Prostate gland (tissue), 2 donors: Measurements from ENCODE around the gene TPRG1L. TPM values are rescaled to one million over a fixed set of nuclear protein-coding genes. Genes with fewer than 3 reads are reported as not detected.
"Not testable (repeated sequence)": the region's sequence is repeated elsewhere in the genome, so short reads cannot be mapped to it uniquely, and the experiment has no call there.

Source experiments
- DNase-seq: peaks from one replicate; pipeline ENCODE4 v3.0.0-alpha.2; 2019; ENCODE audit warnings: low spot score
- H3K27ac ChIP-seq, 2 donors: fragments of 200-600 bp; sonication (generic); 2 replicates each; pipeline ENCODE4 v1.5.1; 2017 to 2019
- H3K27me3 ChIP-seq: fragments of 200-600 bp; sonication (generic); replicated peaks from 2 replicates; pipeline ENCODE4 v1.5.1; 2019; ENCODE audit not compliant: insufficient read depth
- H3K36me3 ChIP-seq, 2 donors: fragments of 200-600 bp; sonication (generic); 1 replicate in 1 of 2; 2 replicates in 1 of 2; pipeline versions ENCODE4 v1.5.1 to v1.8.1; 2017 to 2019
- H3K4me1 ChIP-seq: fragments of 200-600 bp; sonication (generic); replicated peaks from 2 replicates; pipeline ENCODE4 v1.5.1; 2019
- H3K4me3 ChIP-seq, 2 donors: fragments of 200-600 bp; sonication (generic); 2 replicates each; pipeline ENCODE4 v1.5.1; 2017 to 2019
- H3K9me3 ChIP-seq: fragments of 200-600 bp; sonication (generic); 2 replicates; pipeline ENCODE4 v1.5.1; 2017
- POLR2A ChIP-seq: fragments of 450-650 bp; IDR thresholded peaks from one replicate; pipeline ENCODE4 v1.6.1; 2016; ENCODE audit warnings: antibody characterized with exemption, mild to moderate bottlenecking
- POLR2AphosphoS5 ChIP-seq: sonication (generic); formaldehyde crosslinking; IDR thresholded peaks from one replicate; pipeline ENCODE4 v1.6.1; 2017; ENCODE audit warnings: antibody characterized with exemption
- WGBS: methylation state at CpG from one replicate; pipeline ENCODE4 v1.1.5; 2018; 5-methylcytosine and 5-hydroxymethylcytosine counted together
- intact Hi-C: fragments of 100-400 bp; cut with DNase I; formaldehyde crosslinking; loops from one replicate; pipeline ENCODE4 v1.14.2; 2022
- total RNA-seq, 2 donors: library from RNA; depleted of rRNA; stranded (reverse); fragments of >200 nt; gene quantifications; one replicate each; pipeline ENCODE4 v1.1.0, GENCODE V29; 2016
- TF ChIP-seq, protein P1 (sequence below), 4 experiments: fragments of 200-600 bp in 2 of 4; fragments of 450-650 bp in 2 of 4; sonication (generic) in 2 of 4; IDR thresholded peaks; 1 replicate in 3 of 4; 2 replicates in 1 of 4; pipeline ENCODE4 v1.5.1; 2016 to 2019; ENCODE audit warnings: antibody characterized with exemption in 4 of 4, mild to moderate bottlenecking in 2 of 4, moderate library complexity in 2 of 4

The TPRG1L gene
- total RNA-seq, 2 donors from 2014 or later = 26.4 to 35.0 TPM

DNA sequence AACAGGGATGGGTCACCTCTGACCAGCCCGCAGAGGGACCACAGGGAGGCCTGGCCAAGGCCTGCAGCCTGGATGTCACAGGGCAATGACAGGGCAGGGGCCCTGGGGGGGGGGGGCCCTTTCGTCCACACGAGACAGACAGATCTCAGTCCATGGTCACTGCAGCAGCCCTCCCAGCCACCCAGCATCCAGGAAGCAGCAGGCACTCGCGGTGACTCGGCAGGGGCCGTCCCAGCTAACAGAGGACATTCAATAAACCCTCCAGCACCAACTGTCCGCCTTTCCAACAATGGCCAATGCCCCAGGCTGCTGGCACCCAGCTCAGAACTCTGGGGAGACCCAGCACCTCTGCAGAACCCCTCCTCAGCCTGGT lies 46.4 kb upstream of the TPRG1L start:
- no peaks in the 10 kb centered on the region for H3K4me1 ChIP-seq
- intact Hi-C loops = no loop called here
- H3K27ac ChIP-seq = no peak overlapping the region
- no peak overlapping the region for H3K4me3 ChIP-seq
- DNase-seq = no peak
- H3K36me3 ChIP-seq = no peaks in the 10 kb centered on the region
- H3K9me3 ChIP-seq = no peaks in the 10 kb centered on the region
- TF ChIP-seq POLR2AphosphoS5 (no peak), POLR2A (no peak)
- H3K27me3 ChIP-seq = no peaks in the 10 kb centered on the region
- 92% methylated on average over 6 of the region's 8 CpGs for WGBS

DNA sequence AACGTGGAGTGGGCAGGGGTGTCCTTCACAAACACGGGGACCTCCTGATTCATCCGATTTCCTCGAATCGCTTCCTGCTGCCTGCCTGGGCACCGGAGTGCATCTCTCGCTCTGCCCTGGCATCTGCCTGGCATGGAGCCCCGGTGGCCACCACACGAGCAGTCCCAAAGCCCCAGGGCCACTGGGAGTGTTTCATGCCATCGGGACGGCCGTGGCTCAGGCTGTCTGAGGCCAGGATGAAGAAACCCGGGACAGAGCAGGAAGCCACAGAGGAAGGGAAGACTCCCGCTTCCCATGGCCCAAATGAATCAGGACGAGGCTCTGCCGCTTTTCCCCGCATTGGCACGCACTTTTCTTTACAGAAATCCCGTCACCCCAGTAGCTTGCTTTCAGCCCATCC lies 45.9 kb upstream of the TPRG1L start:
- no peaks in the 10 kb centered on the region for H3K4me1 ChIP-seq
- no peak for DNase-seq
- intact Hi-C loops = no loop called here
- 94% methylated on average over 19 of the region's 19 CpGs for WGBS
- H3K9me3 ChIP-seq = no peaks in the 10 kb centered on the region
- no peak overlapping the region for H3K27ac ChIP-seq
- no peaks in the 10 kb centered on the region for H3K36me3 ChIP-seq
- H3K27me3 ChIP-seq = no peaks in the 10 kb centered on the region
- TF ChIP-seq, protein P1, sequence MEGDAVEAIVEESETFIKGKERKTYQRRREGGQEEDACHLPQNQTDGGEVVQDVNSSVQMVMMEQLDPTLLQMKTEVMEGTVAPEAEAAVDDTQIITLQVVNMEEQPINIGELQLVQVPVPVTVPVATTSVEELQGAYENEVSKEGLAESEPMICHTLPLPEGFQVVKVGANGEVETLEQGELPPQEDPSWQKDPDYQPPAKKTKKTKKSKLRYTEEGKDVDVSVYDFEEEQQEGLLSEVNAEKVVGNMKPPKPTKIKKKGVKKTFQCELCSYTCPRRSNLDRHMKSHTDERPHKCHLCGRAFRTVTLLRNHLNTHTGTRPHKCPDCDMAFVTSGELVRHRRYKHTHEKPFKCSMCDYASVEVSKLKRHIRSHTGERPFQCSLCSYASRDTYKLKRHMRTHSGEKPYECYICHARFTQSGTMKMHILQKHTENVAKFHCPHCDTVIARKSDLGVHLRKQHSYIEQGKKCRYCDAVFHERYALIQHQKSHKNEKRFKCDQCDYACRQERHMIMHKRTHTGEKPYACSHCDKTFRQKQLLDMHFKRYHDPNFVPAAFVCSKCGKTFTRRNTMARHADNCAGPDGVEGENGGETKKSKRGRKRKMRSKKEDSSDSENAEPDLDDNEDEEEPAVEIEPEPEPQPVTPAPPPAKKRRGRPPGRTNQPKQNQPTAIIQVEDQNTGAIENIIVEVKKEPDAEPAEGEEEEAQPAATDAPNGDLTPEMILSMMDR (IDR thresholded peaks at IDR 0.05) = no peak
- no peak for TF ChIP-seq POLR2A
- TF ChIP-seq POLR2AphosphoS5 = no peak
- no peak overlapping the region for H3K4me3 ChIP-seq

DNA sequence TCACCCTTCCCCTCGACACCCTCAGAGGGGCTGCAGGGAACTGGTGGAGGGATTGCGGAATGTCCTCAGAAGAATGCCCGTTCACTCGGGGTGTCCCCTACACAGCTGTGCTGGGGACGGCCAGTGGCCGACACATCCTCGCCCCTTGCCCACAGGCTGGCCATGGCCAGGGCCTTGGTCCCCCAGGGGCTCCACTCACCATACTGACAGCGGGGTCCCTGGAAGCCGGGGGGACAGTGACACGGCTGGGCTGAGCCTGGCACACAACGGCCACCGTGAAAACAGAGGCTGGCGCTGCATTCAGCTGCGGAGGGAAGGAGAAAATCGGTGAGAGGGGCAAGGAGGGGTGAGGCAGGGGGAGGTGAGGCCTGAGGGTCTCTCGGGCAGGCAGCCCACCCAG lies 45.2 kb upstream of the TPRG1L start:
- Histone ChIP-seq H3K4me3 (no peak overlapping the region), H3K27ac (no peak overlapping the region), H3K36me3 (no peaks in the 10 kb centered on the region), H3K4me1 (no peaks in the 10 kb centered on the region), H3K27me3 (no peaks in the 10 kb centered on the region), H3K9me3 (no peaks in the 10 kb centered on the region)
- TF ChIP-seq POLR2A (no peak), POLR2AphosphoS5 (no peak)
- TF ChIP-seq, protein P1 (IDR thresholded peaks at IDR 0.05) = no peak
- intact Hi-C loops = no loop called here
- 94% methylated on average over 16 of the region's 16 CpGs for WGBS
- no peak for DNase-seq

DNA sequence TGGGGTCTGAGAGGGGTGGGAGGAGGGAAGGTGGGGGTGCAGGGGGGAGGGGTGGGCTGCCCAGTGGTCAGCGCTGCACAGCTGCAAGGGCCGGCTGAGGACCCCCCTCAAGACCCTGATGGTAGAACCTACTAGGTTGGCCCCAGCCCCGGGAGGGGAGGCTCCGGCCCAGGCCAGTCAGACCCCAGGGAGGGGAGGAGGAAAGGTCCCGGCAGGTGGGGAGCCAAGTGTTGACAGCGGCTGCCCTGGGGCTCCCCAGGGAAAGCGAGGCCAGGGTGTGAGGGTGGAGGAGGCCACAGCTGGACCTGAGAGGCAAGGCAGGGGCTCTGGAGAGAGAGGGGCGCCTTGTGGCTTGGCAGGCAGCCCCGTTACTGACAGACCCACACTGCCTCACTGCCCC lies 44.6 kb upstream of the TPRG1L start:
- no peak overlapping the region for H3K4me3 ChIP-seq
- intact Hi-C loops = no loop called here
- H3K27ac ChIP-seq = no peak overlapping the region
- TF ChIP-seq POLR2AphosphoS5 = no peak
- no peak for TF ChIP-seq POLR2A
- TF ChIP-seq, protein P1 (IDR thresholded peaks at IDR 0.05) = no peak
- no peak for DNase-seq
- no peaks in the 10 kb centered on the region for H3K27me3 ChIP-seq
- H3K36me3 ChIP-seq = no peaks in the 10 kb centered on the region
- H3K9me3 ChIP-seq = no peaks in the 10 kb centered on the region
- WGBS = 82% methylated on average over 9 of the region's 9 CpGs
- no peaks in the 10 kb centered on the region for H3K4me1 ChIP-seq

DNA sequence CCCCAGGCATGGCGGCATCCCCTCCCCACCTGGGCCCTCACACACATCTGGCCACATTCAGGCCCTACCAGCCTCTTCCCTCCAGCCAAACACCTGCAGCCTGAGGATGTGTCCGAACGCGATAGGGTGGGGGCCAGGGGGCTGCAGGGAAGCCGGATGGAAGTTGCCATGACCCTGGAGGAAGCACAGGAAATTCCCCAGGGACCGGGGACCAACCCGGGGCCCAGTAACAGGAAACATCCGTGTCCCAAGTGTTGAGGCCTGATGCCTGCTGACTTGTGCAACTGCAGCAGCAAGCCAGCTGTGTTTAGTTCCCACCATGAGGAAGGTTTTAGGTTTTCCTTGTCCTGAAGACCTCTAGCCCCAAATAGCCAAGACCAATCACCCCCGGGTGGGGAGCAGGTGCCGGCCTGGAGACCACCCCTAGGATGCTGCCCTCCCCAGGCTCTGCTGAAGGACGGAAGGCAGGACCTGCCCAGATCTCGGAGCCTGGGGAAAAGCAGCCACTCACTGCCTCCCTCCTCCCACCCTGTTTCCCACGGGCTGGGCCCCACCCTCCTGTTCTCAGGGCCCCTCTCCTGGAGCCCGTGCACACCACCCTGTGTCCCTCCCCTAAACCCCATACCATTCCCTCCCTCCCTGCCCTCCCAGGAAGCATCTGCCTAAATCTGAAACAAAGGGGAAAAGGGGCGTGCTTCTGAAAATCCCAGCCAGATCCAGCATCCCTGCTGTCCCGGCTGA lies 43.3 kb upstream of the TPRG1L start:
- 73% methylated on average over 16 of the region's 16 CpGs for WGBS
- H3K9me3 ChIP-seq = no peaks in the 10 kb centered on the region
- H3K4me1 ChIP-seq = no peaks in the 10 kb centered on the region
- no peaks in the 10 kb centered on the region for H3K27me3 ChIP-seq
- no peak overlapping the region for H3K4me3 ChIP-seq
- H3K36me3 ChIP-seq = no peaks in the 10 kb centered on the region
- TF ChIP-seq POLR2A (no peak), POLR2AphosphoS5 (no peak)
- TF ChIP-seq, protein P1 (IDR thresholded peaks at IDR 0.05) = no peak
- DNase-seq = no peak
- intact Hi-C loops = no loop called here
- no peak overlapping the region for H3K27ac ChIP-seq

DNA sequence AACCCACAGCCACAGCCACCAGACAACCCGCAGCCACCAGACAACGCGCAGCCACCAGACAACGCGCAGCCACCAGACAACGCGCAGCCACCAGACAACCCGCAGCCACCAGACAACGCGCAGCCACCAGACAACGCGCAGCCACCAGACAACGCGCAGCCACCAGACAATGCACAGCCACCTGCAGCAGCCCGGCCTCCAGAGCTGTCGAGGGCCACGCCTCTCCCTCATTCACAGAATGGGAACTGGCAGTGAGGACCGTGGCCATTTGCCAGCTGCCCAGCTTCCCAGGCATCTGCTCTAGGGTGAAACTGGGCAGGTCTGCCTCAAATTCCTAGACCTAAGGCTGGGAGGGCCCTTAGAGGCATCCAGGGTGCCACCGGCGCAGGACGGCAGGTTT lies 41.1 kb upstream of the TPRG1L start:
- H3K36me3 ChIP-seq, H3K27ac ChIP-seq, H3K4me3 ChIP-seq, H3K4me1 ChIP-seq, DNase-seq, H3K27me3 ChIP-seq, H3K9me3 ChIP-seq, intact Hi-C loops: not testable (repeated sequence)
- WGBS = 64% methylated on average over 4 of the region's 21 CpGs
